Measurements from ENCODE around the gene GIPR.
"Not testable (repeated sequence)": the region's sequence is repeated elsewhere in the genome, so short reads cannot be mapped to it uniquely, and the experiment has no call there.

GIPR gene

DNA sequence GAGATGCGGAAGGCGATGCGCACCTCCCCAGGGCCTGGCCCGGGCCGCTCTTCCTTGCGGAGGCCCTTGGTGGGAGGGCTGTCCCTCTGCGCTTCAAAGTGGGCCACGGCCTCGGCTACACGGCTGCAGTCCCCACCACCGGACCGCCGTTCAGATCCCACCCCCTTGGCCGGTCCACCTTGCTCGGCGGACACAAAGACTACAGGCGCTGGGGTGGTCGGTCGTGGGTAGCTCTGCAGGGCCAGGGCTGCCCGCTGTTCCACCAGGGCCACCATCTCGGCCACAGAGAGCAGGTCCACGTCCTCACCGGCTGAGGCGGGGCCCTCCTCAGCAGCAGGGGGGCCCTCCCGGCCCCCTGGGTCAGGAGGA is 44.7 kb downstream of the GIPR start:
- TF ChIP-seq, protein P1, sequence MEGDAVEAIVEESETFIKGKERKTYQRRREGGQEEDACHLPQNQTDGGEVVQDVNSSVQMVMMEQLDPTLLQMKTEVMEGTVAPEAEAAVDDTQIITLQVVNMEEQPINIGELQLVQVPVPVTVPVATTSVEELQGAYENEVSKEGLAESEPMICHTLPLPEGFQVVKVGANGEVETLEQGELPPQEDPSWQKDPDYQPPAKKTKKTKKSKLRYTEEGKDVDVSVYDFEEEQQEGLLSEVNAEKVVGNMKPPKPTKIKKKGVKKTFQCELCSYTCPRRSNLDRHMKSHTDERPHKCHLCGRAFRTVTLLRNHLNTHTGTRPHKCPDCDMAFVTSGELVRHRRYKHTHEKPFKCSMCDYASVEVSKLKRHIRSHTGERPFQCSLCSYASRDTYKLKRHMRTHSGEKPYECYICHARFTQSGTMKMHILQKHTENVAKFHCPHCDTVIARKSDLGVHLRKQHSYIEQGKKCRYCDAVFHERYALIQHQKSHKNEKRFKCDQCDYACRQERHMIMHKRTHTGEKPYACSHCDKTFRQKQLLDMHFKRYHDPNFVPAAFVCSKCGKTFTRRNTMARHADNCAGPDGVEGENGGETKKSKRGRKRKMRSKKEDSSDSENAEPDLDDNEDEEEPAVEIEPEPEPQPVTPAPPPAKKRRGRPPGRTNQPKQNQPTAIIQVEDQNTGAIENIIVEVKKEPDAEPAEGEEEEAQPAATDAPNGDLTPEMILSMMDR (IDR thresholded peaks at IDR 0.05; ENCODE audit: insufficient read depth, low read depth, low read length, missing control alignments) = no peak
- H3K4me3 ChIP-seq (ENCODE audit: low read length) = no peak overlapping the region
- no peak for DNase-seq (ENCODE audit: low read depth)

DNA sequence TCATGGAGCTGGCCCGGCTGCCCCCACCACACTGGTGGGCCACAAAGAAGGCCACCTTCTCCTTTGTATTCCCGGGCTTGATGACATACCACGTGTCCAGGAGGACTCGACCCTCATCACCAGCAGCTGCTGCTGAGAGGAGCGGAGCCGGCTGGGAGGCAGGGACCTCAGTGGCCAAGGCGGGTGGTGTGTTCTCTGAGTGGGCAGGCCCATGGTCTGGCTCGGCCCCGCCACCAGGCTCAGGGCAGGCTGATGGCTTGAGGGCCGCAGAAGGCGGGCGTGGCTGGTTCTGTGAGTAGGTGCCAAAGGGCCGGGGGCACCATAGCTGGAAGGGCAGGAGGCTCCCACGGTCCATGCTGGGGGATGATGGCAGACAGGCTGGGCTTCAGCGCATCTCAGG is 45.1 kb downstream of the GIPR start:
- DNase-seq (ENCODE audit: low read depth) = no peak
- TF ChIP-seq, protein P1 (IDR thresholded peaks at IDR 0.05; ENCODE audit: insufficient read depth, low read depth, low read length, missing control alignments) = no peak
- H3K4me3 ChIP-seq (ENCODE audit: low read length) = no peak overlapping the region

DNA sequence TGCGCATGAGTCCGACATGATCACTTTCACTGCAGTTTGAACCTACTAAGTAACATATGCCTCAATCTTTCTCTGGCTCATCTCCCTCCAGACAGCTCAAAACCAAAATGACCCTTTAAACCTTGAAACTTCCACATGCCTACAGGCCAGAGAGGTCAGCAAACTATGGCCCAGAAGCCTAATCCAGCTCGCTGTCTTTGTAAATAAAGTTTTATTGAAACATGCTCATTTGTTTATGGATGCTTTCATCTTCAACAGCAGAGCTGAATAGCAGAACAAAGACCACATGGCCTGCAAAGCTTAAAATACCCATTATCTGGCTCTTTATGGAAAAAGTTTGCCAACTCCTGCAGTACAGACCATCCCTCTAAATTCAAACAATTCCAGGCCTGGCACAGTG is 47.1 kb downstream of the GIPR start:
- TF ChIP-seq, protein P1 (IDR thresholded peaks at IDR 0.05; ENCODE audit: insufficient read depth, low read depth, low read length, missing control alignments) = no peak
- H3K4me3 ChIP-seq (ENCODE audit: low read length) = no peak overlapping the region
- DNase-seq (ENCODE audit: low read depth) = no peak

DNA sequence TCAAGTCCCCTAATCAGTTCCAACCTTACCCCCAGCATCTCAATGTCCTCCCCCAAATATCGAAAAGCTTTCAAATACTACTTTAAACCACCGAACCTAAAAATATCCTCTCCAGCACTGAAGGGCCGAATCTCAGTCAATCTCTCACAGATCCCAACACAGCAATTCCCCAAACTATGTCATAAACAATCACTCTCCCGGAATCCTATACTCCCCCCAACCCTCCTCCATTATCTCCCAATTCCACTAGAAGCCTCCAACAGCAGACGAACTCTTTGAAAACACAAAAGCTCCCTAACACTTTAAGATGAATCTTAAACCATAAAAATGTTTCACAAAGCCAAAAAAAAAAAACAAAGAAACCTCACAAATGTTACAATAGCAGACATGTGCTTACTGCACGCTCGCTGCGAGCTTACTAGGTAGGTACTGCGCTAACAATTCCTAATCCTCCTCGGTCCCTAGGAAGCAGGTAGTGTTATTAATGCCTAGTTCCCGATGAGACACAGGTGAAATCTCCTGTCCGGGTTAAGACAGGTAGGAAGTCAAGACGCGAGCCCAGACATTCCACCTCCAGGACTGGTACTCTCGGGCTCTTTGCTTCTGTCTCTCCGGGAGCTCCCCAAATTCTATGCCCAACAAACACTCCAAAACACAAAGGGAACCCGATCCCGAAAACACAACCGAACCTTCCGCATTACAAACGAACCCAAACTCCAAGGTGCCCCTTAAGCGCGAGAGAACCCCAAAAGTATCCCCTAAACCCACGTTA is 48.5 kb downstream of the GIPR start:
- peak overlapping the region; percentile 94 for H3K4me3 ChIP-seq (ENCODE audit: low read length)
- peak; percentile 51 for DNase-seq (ENCODE audit: low read depth)
- TF ChIP-seq, protein P1 (IDR thresholded peaks at IDR 0.05; ENCODE audit: insufficient read depth, low read depth, low read length, missing control alignments) = no peak

DNA sequence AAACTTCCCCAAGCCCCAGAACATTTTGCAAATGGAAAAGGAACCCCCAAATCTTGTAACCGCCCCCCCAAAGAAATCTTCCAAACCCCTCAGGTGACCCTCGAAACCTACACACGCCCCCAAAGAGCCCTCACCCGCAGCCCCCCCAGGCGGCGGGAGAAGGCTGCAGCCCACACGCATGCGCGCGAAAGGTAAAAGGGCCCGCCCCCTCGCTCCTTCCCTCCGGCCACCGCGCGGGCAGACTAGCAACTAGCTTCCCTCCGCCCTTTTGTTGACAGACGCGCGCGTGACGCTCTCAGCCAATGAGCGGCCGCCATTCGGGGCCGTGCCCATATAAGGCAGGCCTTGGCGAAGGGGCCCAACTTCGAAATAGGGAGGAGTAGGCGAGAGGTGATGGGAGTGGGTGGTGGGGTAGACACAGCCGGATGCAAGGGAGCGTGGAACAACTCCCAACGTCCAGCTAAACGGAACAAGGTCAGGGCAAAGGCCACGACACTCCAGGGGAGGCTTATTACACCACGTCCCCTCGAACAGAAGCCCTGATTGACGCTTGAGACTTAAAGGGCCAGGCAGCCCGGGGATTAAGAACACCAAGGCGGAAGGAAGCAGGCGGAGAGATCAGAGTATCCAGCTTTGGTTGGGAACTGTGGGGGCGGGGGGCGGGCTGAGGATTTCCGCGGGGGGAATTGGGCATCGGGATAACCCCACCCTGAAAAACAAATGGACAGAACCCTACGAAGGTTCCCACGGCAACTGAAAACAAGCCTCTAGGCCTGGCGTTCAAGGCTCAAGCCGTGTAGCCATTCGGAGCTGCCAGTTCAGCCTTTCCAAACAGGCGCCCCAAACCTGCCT is 49.3 kb downstream of the GIPR start:
- TF ChIP-seq, protein P1 (IDR thresholded peaks at IDR 0.05; ENCODE audit: insufficient read depth, low read depth, low read length, missing control alignments) = peak; percentile 21
- peak; percentile 97 for DNase-seq (ENCODE audit: low read depth)
- H3K4me3 ChIP-seq (ENCODE audit: low read length) = peak overlapping the region; percentile 94

DNA sequence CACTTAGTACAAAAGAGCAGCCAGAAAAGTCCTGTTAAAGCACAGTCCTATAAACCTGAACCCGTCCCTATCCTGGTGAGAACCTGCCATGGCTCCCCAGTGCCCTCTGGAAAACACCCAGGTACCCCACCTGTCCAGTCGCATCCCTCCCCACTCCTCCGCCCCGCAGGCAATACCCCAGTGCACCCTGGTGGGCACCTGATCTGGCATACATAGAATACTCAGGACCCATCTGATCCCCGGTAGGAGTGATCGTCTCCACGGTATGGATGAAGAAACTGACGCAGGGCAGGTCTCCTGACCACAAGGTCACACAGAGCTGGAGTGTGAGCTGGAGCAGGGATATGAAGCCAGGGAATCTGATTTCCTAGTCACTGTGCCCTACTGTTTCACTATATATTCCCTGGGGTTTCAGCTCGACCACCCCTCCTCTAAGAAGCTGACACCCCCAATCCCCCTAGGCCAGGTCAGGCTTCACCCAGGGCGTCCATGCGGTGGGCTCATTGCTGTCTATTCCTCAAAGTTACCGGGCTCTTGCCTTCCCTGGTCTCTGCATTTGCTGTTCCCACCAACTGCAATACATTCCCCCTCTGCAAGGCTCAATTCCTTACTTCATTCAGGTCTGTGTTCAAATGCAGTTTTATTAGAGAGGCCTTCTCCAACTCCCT is 50.1 kb downstream of the GIPR start:
- H3K4me3 ChIP-seq (ENCODE audit: low read length) = peak overlapping the region; percentile 94
- DNase-seq (ENCODE audit: low read depth) = no peak
- TF ChIP-seq, protein P1 (IDR thresholded peaks at IDR 0.05; ENCODE audit: insufficient read depth, low read depth, low read length, missing control alignments) = no peak

DNA sequence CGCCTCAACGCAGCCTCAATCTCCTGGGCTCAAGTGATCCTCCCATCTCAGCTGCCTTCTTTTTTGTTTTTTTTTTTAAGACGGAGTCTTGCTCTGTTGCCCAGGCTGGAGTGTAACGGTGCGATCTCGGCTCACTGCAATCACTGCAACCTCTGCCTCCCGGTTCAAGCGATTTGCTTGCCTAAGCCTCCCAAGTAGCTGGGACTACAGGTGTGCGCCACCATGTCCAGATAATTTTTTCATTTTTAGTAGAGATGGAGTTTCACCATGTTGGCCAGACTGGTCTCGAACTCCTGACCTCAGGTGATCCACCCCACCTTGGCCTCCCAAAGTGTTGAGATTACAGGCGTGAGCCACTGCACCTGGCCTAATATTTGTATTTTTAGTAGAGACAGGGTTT is 52.0 kb downstream of the GIPR start:
- not testable (repeated sequence) for H3K4me3 ChIP-seq (ENCODE audit: low read length)

DNA sequence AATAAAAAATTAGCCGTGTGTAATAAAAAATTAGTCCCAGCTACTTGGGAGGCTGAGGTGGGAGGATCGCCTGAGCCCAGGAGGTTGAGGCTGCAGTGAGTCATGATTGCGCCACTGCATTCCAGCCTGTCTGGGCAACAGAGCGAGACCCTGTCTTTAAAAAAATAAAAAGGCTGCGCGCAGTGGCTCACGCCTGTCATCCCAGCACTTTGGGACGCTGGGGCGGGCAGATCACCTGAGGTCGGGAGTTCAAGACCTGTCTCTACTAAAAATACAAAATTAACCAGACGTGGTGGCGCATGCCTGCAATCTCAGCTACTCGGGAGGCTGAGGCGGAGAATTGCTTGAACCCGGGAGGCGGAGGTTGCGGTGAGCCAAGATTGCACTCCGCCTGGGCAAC is 60.7 kb downstream of the GIPR start:
- not testable (repeated sequence) for H3K4me3 ChIP-seq (ENCODE audit: low read length); DNase-seq (ENCODE audit: low read depth)

More for the DNA sequence above, 52.0 kb downstream of the GIPR start:
- not testable (repeated sequence) for DNase-seq (ENCODE audit: low read depth)
